Transverse colon (tissue), 3 donors: ENCODE measurements around the gene CNNM2.

Source experiments
- POLR2A ChIP-seq: fragments of 450-650 bp; IDR thresholded peaks from one replicate; pipeline ENCODE4 v1.6.1; 2016; ENCODE audit warnings: antibody characterized with exemption, mild to moderate bottlenecking, moderate library complexity
- TF ChIP-seq, protein P1 (sequence below), 5 experiments: fragments of 200-600 bp in 3 of 5; fragments of 450-650 bp in 2 of 5; sonication (generic) in 3 of 5; IDR thresholded peaks; 1 replicate in 2 of 5; 2 replicates in 3 of 5; pipeline ENCODE4 v1.5.1; 2016 to 2017; ENCODE audit warnings: antibody characterized with exemption in 5 of 5, inconsistent platforms in 3 of 5, mild to moderate bottlenecking in 2 of 5, moderate library complexity in 1 of 5

GRCh38 chr10:103102195-103102594 is 184.1 kb downstream of the CNNM2 start:
- TF ChIP-seq, protein P1, sequence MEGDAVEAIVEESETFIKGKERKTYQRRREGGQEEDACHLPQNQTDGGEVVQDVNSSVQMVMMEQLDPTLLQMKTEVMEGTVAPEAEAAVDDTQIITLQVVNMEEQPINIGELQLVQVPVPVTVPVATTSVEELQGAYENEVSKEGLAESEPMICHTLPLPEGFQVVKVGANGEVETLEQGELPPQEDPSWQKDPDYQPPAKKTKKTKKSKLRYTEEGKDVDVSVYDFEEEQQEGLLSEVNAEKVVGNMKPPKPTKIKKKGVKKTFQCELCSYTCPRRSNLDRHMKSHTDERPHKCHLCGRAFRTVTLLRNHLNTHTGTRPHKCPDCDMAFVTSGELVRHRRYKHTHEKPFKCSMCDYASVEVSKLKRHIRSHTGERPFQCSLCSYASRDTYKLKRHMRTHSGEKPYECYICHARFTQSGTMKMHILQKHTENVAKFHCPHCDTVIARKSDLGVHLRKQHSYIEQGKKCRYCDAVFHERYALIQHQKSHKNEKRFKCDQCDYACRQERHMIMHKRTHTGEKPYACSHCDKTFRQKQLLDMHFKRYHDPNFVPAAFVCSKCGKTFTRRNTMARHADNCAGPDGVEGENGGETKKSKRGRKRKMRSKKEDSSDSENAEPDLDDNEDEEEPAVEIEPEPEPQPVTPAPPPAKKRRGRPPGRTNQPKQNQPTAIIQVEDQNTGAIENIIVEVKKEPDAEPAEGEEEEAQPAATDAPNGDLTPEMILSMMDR (IDR thresholded peaks at IDR 0.05) = no peak
- TF ChIP-seq POLR2A = no peak
